ENCODE results near the gene MLF2. TPM values are rescaled to one million over a fixed set of nuclear protein-coding genes. Genes with fewer than 3 reads are reported as not detected.
A peak's percentile ranks its signal among the peaks of the same experiment; 100 is the strongest.

MLF2 gene
- total and polyA plus RNA-seq, 8 donors: 9.3 to 296 (median 152) TPM

GRCh38 chr12:6758506-6759095 lies 5.7 kb upstream of the MLF2 start:
- DNase-seq: peak in 1 of 2 donors; percentile 35
- TF ChIP-seq POLR2A (IDR thresholded peaks at IDR 0.05): no peak
- TF ChIP-seq CTCF (IDR thresholded peaks at IDR 0.05): no peak
- no peak for TF ChIP-seq POLR2AphosphoS5 (IDR thresholded peaks at IDR 0.05)
- no peak for TF ChIP-seq EP300 (IDR thresholded peaks at IDR 0.05)
- intact Hi-C loops (cut with DNase I; ENCODE audit: low total_unique reads): no loop called here

GRCh38 chr12:6757028-6757690 lies 4.2 kb upstream of the MLF2 start:
- Histone ChIP-seq H3K27me3 (no peaks in the 10 kb centered on the region), H3K4me1 (peaks cover 3 to 35% (median 20%) of the 10 kb centered on the region in 4 donors), H3K4me3 (no peak overlapping the region), H3K27ac (no peak overlapping the region), H3K9me3 (no peaks in the 10 kb centered on the region), H3K36me3 (no peaks in the 10 kb centered on the region)
- TF ChIP-seq POLR2A (IDR thresholded peaks at IDR 0.05) (no peak), EP300 (IDR thresholded peaks at IDR 0.05) (no peak), POLR2AphosphoS5 (IDR thresholded peaks at IDR 0.05) (no peak), CTCF (IDR thresholded peaks at IDR 0.05) (no peak)
- WGBS, 5 donors: 52 to 67% (median 59%) methylated on average over 8 of the region's 8 CpGs
- intact Hi-C loops (cut with DNase I; ENCODE audit: low total_unique reads): no loop called here
- peak in 1 of 2 donors; percentile 28 for DNase-seq

More at GRCh38 chr12:6758506-6759095, 5.7 kb upstream of the MLF2 start:
- 79 to 90% (median 86%) methylated on average over 9 of the region's 9 CpGs for WGBS, 5 donors
- Histone ChIP-seq H3K4me3 (no peak overlapping the region), H3K4me1 (peaks cover 5 to 39% (median 19%) of the 10 kb centered on the region in 4 donors), H3K36me3 (no peaks in the 10 kb centered on the region), H3K27ac (no peak overlapping the region), H3K27me3 (no peaks in the 10 kb centered on the region), H3K9me3 (no peaks in the 10 kb centered on the region)

GRCh38 chr12:6754411-6754810 lies 1.5 kb upstream of the MLF2 start:
- no peak for DNase-seq
- TF ChIP-seq EP300 (IDR thresholded peaks at IDR 0.05) (no peak), POLR2A (IDR thresholded peaks at IDR 0.05) (no peak), CTCF (IDR thresholded peaks at IDR 0.05) (no peak)
- WGBS, 5 donors: 91 to 97% (median 92%) methylated on average over 2 of the region's 2 CpGs
- H3K4me3 ChIP-seq: no peak overlapping the region
- H3K36me3 ChIP-seq: peaks cover 23 to 26% (median 26%) of the 10 kb centered on the region in 4 donors
- H3K4me1 ChIP-seq: peaks cover 8 to 41% (median 29%) of the 10 kb centered on the region in 4 donors
- H3K27me3 ChIP-seq: no peaks in the 10 kb centered on the region
- H3K9me3 ChIP-seq: no peaks in the 10 kb centered on the region
- intact Hi-C loops (cut with DNase I; ENCODE audit: low total_unique reads): no loop called here
- peak overlapping the region in 3 of 5 donors; percentile 98 to 100 (median 99) for H3K27ac ChIP-seq

- Histone ChIP-seq H3K36me3 (peaks cover 29 to 32% (median 31%) of the 10 kb centered on the region in 4 donors), H3K9me3 (no peaks in the 10 kb centered on the region), H3K27me3 (no peaks in the 10 kb centered on the region), H3K4me3 (peak overlapping the region in 3 of 4 donors; percentile 84 to 98 (median 87)), H3K4me1 (peaks cover 8 to 41% (median 29%) of the 10 kb centered on the region in 4 donors), H3K27ac (peak overlapping the region; percentile 96 to 100 (median 98))
- intact Hi-C loops (cut with DNase I; ENCODE audit: low total_unique reads): no loop called here
- 0 to 2% (median 1%) methylated on average over 5 to 7 of the region's 7 CpGs for WGBS, 5 donors
- TF ChIP-seq EP300 (IDR thresholded peaks at IDR 0.05) (no peak), CTCF (IDR thresholded peaks at IDR 0.05) (peak in 1 of 7 experiments; percentile 95), POLR2AphosphoS5 (IDR thresholded peaks at IDR 0.05) (no peak), POLR2A (IDR thresholded peaks at IDR 0.05) (no peak)
- no peak for DNase-seq
Measured at GRCh38 chr12:6753772-6754356, 923 bp upstream of the MLF2 start.

Data from stomach (tissue), 9 donors.